HepG2 (cell line): ENCODE results near the gene GJD3. TPM values are rescaled to one million over a fixed set of nuclear protein-coding genes. Genes with fewer than 3 reads are reported as not detected.

Source experiments
- ARHGAP35 ChIP-seq: sonication (generic); formaldehyde crosslinking; IDR thresholded peaks from 2 replicates; pipeline ENCODE4 v1.9.0; 2022; ENCODE audit warnings: mild to moderate bottlenecking, inconsistent platforms, moderate library complexity, missing genetic modification reagents, borderline replicate concordance
- CREM ChIP-seq, 2 experiments: sonication (generic) in 1 of 2; formaldehyde crosslinking in 1 of 2; IDR thresholded peaks; 2 replicates each; pipeline versions ENCODE4 v1.4.0 to v1.6.1; 2016 to 2020; ENCODE audit warnings: antibody characterized with exemption in 1 of 2, mild to moderate bottlenecking in 1 of 2, missing genetic modification reagents in 1 of 2
- DZIP1 ChIP-seq: sonication (generic); formaldehyde crosslinking; IDR thresholded peaks from 2 replicates; pipeline ENCODE4 v1.5.0; 2020; ENCODE audit warnings: mild to moderate bottlenecking, missing genetic modification reagents
- FOXA3 ChIP-seq: IDR thresholded peaks from 2 replicates; pipeline ENCODE4 v1.6.1; 2016; ENCODE audit warnings: missing genetic modification reagents, missing compliant biosample characterization
- TCF7L2 ChIP-seq: IDR thresholded peaks from 2 replicates; pipeline ENCODE4 v1.6.1; 2011; ENCODE audit warnings: mild to moderate bottlenecking, low read depth, low read length, moderate library complexity
- U2AF2 ChIP-seq: fragments of 200-400 bp; formaldehyde crosslinking; IDR thresholded peaks from 2 replicates; pipeline ENCODE4 v1.6.1; 2017; ENCODE audit warnings: low read depth, mild to moderate bottlenecking, low read length
- ZKSCAN1 ChIP-seq: fragments of 150-350 bp; IDR thresholded peaks from 2 replicates; pipeline ENCODE4 v1.6.1; 2014; ENCODE audit warnings: low read length
- ZNF281 ChIP-seq: sonication (generic); formaldehyde crosslinking; IDR thresholded peaks from 2 replicates; pipeline ENCODE4 v1.4.0; 2020; ENCODE audit warnings: missing genetic modification reagents, borderline replicate concordance
- ZNF510 ChIP-seq: sonication (generic); formaldehyde crosslinking; IDR thresholded peaks from 2 replicates; pipeline ENCODE4 v1.4.0; 2020; ENCODE audit warnings: low read depth, mild to moderate bottlenecking, missing genetic modification reagents
- ZNF841 ChIP-seq: sonication (generic); formaldehyde crosslinking; IDR thresholded peaks from 2 replicates; pipeline ENCODE4 v1.8.1; 2023; ENCODE audit warnings: missing genetic modification reagents, borderline replicate concordance
- polyA plus RNA-seq, 8 experiments: library from polyadenylated mRNA; depleted of rRNA in 3 of 8; stranded (reverse) in 7 of 8; unstranded in 1 of 8; fragments of >200 nt; fragmentation: Illumina TruSeq in 4 of 8; extraction: Trizol in 4 of 8; gene quantifications; 2 replicates each; pipeline versions ENCODE4 v1.2.1 to v1.2.3, GENCODE V29; 2011 to 2016; ENCODE audit warnings: low read depth in 4 of 8, missing spikeins in 1 of 8, mixed read lengths in 1 of 8; ENCODE audit not compliant: insufficient read depth in 1 of 8
- total RNA-seq, 5 experiments: library from RNA; depleted of rRNA; stranded (reverse); fragments of >200 nt; fragmentation: Illumina TruSeq; extraction: Trizol; gene quantifications; 2 replicates each; pipeline ENCODE4 v1.2.3, GENCODE V29; 2016; ENCODE audit warnings: low read depth in 1 of 5
- TF ChIP-seq, protein P1 (sequence below), 2 experiments: sonication (generic) in 1 of 2; formaldehyde crosslinking in 1 of 2; IDR thresholded peaks; 2 replicates each; pipeline versions ENCODE4 v1.4.0 to v1.6.1; 2018 to 2020; ENCODE audit warnings: missing genetic modification reagents in 2 of 2, borderline replicate concordance in 1 of 2, low read depth in 1 of 2, mild to moderate bottlenecking in 1 of 2, missing biosample characterization in 1 of 2
- TF ChIP-seq, protein P2 (sequence below), 2 experiments: sonication (generic) in 1 of 2; formaldehyde crosslinking in 1 of 2; IDR thresholded peaks; 2 replicates each; pipeline versions ENCODE4 v1.4.0 to v1.6.1; 2016 to 2020; ENCODE audit warnings: borderline replicate concordance in 1 of 2, low read depth in 1 of 2, mild to moderate bottlenecking in 1 of 2, missing genetic modification reagents in 1 of 2
- TF ChIP-seq, protein P3 (sequence below): sonication (generic); formaldehyde crosslinking; IDR thresholded peaks from 2 replicates; pipeline ENCODE4 v1.8.1; 2023; ENCODE audit warnings: missing genetic modification reagents, inconsistent platforms, borderline replicate concordance

The GJD3 gene
- total and polyA plus RNA-seq, 2 of the 13 experiments (the other 11 are each of a cell fraction or from before 2014, with no cell fraction given): not detected

- 0 out of 2 replicates have a peak, but pooled peaks have one; percentile 28 for TF ChIP-seq ARHGAP35 (CRISPR knock-in tag)
- TF ChIP-seq FOXA3 (CRISPR knock-in tag): no peak
- TF ChIP-seq U2AF2: no peak
- TF ChIP-seq, protein P1, sequence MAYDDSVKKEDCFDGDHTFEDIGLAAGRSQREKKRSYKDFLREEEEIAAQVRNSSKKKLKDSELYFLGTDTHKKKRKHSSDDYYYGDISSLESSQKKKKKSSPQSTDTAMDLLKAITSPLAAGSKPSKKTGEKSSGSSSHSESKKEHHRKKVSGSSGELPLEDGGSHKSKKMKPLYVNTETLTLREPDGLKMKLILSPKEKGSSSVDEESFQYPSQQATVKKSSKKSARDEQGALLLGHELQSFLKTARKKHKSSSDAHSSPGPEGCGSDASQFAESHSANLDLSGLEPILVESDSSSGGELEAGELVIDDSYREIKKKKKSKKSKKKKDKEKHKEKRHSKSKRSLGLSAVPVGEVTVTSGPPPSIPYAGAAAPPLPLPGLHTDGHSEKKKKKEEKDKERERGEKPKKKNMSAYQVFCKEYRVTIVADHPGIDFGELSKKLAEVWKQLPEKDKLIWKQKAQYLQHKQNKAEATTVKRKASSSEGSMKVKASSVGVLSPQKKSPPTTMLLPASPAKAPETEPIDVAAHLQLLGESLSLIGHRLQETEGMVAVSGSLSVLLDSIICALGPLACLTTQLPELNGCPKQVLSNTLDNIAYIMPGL (CRISPR knock-in tag; IDR thresholded peaks at IDR 0.05; ENCODE audit: borderline replicate concordance in 1 of 2, low read depth in 1 of 2): 0 out of 4 replicates have a peak, but pooled peaks of 1 of the 2 experiments have one; percentile 9
- no peak for TF ChIP-seq ZNF510 (CRISPR knock-in tag)
- no peak for TF ChIP-seq ZKSCAN1
- no peak for TF ChIP-seq ZNF841 (CRISPR knock-in tag)
- TF ChIP-seq DZIP1 (CRISPR knock-in tag): no peak
- no peak for TF ChIP-seq TCF7L2
- TF ChIP-seq, protein P2, sequence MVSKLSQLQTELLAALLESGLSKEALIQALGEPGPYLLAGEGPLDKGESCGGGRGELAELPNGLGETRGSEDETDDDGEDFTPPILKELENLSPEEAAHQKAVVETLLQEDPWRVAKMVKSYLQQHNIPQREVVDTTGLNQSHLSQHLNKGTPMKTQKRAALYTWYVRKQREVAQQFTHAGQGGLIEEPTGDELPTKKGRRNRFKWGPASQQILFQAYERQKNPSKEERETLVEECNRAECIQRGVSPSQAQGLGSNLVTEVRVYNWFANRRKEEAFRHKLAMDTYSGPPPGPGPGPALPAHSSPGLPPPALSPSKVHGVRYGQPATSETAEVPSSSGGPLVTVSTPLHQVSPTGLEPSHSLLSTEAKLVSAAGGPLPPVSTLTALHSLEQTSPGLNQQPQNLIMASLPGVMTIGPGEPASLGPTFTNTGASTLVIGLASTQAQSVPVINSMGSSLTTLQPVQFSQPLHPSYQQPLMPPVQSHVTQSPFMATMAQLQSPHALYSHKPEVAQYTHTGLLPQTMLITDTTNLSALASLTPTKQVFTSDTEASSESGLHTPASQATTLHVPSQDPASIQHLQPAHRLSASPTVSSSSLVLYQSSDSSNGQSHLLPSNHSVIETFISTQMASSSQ (IDR thresholded peaks at IDR 0.05; ENCODE audit: low read depth): no peak
- TF ChIP-seq, protein P2 (CRISPR knock-in tag; IDR thresholded peaks at IDR 0.05; ENCODE audit: borderline replicate concordance): 0 out of 2 replicates have a peak, but pooled peaks have one; percentile 23
- TF ChIP-seq, protein P3, sequence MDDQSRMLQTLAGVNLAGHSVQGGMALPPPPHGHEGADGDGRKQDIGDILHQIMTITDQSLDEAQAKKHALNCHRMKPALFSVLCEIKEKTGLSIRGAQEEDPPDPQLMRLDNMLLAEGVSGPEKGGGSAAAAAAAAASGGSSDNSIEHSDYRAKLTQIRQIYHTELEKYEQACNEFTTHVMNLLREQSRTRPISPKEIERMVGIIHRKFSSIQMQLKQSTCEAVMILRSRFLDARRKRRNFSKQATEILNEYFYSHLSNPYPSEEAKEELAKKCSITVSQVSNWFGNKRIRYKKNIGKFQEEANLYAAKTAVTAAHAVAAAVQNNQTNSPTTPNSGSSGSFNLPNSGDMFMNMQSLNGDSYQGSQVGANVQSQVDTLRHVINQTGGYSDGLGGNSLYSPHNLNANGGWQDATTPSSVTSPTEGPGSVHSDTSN (CRISPR knock-in tag): no peak
- TF ChIP-seq ZNF281 (CRISPR knock-in tag): no peak
- TF ChIP-seq CREM (IDR thresholded peaks at IDR 0.05): no peak
- no peak for TF ChIP-seq CREM (CRISPR knock-in tag; IDR thresholded peaks at IDR 0.05)
These were observed 28.9 kb downstream of the GJD3 start (continued) for GRCh38 chr17:40335620-40336019.
